NCI-H510A (cell line): ENCODE measurements around the gene WWC2.

Experiments used
- DNase-seq: peaks from one replicate; lab custom pipeline; 2025; lab: John Stamatoyannopoulos, UW

The WWC2 gene

DNA sequence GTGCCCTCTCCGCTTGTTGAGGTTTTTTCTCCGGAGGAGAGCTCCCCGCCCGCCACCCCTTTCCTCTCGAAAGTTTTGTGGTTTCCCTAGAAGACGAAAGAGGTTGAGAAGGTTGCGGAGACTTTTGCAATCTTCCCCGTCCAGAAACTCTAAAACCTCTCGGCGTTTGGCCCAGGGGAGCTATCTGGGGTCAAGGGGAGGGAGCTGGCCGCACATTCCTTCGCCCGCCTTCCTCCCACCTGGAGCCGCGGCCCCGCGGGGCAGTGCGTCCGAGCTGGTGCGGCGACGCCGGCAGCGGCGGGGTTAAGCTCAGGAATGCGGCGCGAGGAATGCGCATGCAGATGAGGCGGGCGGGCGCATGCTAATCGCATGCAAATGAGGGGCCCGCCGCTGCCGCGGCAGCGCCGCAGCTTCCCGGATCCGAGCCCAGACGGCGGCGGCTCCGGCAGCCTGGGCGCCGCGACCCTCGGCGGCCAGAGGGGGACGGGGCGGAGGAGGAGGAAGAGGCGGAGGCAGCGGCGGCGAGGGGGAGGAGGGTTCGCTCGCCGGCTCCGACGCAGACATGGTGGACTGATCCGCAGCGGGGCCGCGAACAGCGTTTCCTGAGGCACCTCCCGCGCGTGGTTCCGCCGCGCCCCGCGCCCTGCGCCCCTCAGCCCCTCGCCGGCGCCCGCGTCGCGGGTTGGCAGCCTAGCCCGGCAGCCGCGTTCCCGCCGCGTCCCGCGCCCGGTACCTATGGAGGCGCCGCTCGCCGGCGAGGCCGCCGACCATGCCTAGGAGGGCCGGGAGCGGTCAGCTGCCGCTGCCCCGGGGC, at the start of gene WWC2:
Gene WWC2, plus strand, starts transcription at position 535 of the 814 bp plus-strand sequence. Its CDS starts 235 bp downstream, at position 770.
- peak; percentile 52 for DNase-seq

DNA sequence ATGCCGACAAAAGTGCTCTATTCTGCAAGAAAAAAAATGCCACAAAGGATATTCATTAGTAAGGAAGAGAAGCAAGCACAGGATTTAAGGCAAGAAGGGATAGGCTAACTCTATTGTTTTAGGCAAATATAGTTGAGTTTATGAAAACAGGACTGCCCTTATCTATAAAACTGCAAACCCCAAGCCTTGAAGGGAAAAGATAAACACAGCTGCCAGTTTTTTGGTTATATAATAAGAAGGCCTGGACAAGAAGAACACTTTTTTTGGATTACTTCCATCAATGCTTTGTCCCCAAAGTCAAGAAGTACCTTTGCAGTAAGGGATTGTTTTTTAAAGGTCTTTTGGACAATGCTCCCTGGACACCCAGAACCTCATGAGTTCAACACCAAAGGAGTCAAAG, 45.4 kb upstream of the WWC2 start:
- no peak for DNase-seq

DNA sequence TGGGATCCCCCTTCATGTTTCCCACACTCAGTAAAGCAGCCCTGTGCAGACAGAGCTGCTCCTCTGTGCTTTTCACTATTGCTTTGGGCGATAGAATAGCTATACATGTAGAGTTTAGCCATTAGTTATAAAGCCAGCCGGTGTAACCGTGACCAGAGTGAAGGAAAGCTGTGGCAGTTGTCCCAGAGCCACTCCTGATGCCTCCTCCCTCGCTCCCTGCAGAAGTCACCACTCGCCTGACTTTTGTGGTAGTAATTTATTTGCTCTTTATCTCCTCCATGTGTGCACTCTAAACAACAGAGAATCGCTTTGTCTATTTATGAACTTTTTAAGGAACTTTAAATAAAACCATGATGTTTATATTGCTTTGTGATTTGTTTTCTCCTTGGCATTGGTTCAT, 41.8 kb upstream of the WWC2 start:
- DNase-seq, result no peak

DNA sequence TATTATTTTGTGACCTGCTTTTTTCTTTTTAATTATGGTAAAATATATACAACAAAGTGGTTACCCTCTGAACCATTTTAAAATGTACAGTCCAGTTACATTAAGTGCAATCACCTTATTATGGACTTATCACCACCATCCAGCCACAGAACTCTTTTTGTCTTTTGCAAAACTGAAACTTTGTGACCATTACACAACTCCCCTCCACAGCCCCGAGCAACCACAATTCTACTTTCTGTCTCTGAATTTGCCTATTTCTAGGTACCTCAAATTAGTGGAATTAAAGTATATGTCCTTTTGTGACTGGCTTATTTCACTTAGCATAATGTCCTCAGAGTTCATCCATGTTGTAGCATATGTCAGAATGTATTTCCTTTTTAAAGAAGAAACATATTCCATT, 39.3 kb upstream of the WWC2 start:
- DNase-seq, result no peak

DNA sequence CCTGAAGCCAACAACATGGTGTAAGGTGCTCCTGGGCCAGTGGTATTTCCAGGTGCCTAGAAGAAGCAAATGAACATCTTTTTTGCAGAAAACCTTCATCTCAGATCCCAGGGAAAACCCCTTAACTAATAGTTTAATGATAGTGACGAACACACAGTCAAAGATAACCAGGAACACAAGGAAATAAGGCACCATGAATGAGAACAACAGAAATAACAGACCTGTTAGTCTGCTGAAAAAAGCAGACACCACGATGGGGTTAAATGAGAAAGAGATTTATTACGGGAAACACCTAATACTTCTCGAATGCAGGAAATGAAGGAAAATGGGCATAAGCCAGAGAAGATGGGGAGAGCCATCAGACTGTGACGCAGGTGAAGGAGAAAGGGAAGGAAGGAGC, 30.6 kb upstream of the WWC2 start:
- no peak for DNase-seq

DNA sequence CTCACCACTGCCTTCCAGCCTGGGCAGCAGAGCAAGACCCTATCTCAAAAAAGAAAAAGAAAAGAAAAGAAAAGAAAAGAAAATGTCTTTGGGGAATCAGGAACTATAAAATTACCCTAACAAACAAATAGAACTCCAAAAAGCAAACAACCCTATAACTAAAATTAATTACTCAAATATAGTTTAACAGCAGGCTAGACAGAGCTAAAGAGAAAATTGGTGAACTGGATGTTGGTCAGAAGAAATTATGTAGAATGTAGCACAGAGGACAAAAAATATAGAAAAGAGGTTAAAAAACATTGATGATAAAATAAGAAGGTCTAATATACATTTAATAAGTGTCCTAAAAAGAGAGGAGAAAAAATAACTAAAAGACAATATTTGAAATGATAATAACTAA, 27.8 kb upstream of the WWC2 start:
- DNase-seq, result no peak

DNA sequence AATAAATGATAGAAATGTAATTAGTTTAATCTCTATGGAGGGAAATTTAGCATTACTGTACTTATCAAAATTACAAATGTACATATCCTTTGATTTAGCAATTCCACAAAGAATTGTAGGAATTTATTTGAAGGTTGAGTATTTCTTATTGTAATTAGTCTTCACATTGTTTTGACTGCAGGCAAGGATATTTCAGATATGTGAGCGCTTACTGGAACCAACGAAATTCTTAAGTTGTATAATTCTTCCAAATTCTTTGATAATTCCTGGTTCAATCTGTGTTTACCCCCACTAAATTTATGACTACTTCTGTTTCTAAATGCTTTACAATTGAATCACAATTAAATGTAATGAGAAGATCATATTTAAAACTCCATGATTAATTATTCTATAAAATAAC, 26.9 kb upstream of the WWC2 start:
- no peak for DNase-seq

DNA sequence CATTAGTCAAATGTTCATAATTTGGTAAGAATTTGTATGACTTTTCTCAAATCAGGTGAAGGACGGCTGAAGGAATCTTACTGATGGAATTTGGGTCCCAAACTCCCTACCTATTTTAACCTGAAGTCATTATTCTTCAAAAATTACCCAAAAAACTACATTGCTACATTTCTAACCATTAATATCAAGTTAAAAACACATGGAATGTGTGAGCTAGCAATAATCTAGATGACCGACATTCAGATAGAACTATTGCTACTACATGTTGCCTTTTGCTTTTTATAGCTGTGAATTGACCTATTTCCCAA, 25.3 kb upstream of the WWC2 start:
- no peak for DNase-seq

DNA sequence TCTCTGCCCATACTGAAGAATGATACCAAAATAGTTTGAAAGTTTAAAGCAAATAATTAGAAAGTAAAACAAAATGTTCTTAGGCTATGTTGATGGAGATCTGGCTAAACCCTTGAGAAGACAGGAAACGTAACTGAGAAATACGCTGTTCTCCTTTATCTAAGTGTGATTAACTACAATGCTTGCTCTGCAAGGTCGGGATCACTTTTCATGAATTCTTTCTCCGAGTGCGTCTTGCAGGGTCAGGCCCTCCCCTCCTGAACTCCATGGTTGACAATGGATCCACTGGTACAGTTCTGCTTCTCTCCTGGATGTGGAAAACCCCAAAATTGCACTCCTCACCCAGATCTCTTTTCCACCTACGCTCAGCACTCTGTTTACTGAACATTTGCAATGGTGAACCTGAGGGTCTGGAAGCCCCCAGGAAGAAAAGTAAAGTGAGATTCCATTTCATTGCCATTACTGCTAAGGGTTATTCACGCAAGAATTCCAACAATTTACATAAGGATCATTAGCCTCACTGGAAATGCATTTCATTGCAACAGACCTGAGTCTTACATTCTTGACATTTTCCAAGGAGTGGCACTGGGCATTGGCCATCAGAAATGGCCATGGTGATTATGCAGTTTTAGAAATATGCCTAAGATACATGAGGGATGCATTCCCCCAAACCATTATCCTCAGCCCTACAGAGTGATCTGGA, 24.6 kb upstream of the WWC2 start:
- DNase-seq, result no peak

DNA sequence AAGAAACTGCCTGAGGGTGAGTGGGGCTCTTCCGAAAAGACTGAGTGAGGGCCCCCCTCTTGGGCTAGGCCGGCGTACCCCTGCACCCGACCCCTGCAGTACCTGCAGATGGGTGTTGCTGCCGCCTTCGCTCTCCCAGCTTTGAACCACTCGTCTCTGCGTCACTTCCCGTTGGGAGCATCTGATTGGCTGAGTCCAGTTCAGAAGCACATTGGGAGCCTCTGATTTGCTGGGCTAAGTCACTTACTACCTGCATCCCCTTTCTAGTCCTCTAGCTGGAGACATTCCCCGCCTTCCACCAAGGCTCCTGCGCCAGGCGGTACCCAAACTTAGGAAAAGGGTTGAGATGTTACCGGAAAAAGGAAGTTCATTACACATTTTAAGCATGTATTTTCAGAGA, 20.4 kb upstream of the WWC2 start:
- no peak for DNase-seq

DNA sequence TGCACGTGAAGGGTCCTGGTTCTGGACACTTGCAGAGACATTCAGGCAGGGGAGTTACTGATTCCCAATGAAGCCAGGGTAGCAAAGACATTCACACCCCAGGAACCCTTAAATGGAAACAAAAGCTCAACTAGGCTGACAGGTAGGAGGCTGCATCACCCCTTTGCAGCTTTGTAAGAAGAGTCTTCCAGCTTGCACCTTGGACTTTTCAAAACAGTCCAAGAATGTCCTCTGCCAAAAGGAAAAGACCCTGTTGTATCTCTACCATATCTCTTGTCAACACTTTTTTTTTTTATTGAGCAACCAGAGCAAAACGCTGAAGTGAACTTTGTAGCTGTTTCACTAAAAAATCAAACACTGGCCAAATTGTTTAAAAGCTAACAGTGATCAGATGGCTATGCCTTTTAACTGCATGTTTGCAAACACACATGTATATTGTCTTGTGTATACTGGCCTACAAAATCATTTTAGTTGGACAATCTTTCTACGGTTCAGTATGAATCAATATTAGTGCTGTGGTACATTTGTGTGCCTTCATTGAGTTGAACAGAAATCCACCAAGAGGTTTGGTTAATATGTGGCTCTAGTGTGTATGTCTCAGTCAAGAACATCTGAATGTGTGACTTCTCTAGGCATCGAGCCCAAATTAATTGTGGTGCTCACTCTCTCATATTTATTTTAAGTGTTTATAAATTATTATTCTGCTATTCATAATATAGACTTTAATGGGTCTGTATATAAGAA, 18.5 kb upstream of the WWC2 start:
- no peak for DNase-seq

DNA sequence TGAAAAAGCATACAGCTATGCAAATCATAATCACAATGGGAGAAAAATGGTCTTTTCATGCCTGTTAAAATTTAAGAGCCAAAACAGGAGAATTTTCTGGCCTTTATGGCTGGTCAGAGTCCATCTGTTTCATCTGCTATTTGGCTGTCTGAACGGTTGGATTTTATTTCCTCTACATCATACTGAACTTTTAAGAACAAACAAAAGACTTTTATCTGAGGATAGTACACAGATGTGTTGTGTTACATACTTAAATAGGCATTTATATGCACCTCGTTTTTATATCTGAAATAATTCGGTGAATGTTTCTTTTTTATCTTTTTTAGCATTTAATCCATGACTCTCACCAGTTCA, 18.0 kb upstream of the WWC2 start:
- DNase-seq, result no peak

DNA sequence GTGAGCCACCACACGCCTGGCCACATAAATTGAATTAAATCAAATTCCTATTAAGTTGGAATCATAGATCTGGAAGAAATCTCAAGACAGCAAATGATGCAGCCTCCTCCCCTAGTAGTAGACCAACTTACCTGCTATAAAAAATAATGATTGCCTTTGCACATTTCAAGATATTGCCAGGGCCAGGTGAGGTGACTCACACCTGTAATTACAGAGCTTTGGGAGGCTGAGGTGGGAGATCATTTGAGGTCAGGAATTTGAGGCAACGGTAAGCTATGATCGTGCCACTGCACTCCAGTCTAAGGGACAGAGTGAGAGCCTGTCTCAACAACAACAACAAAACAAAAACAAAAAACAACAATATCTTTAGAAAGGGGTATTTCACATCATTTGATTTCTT, 17.0 kb upstream of the WWC2 start:
- no peak for DNase-seq

DNA sequence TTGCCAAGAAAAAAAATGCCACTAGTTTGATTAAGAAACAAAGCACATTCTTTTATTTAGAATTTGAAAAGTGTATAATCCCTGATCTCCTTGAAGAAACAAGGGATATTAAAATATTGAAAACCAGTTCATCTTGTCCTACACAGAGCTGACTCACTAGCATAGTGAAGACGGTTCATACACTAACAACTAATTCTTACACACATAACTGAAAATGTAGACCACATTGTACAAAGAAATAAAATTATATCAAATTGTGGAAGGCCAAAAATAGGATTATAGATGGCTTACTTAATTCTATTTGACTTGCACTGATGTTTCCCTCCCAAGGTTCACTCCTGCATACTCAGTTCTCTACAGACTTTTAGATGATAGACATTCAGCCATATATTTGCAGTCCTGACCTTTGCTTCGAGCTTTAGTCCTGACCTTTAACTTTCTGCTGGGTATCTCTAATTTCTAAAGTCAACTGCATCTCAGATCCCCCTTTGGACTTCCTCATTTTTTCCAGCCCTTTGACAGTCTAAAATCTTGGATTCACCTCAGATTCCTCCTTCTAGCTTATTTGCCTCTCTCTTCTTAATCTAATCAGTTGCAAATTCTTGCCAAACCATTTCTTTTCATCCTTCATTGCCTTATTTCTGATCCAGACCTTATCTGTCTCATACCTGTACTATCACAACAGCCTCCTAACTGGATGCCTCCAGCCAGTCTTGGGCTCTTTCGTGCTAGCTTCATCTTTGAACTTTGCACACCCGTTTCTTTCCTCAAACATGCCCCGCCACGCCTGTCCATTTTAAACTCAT, 4.5 kb upstream of the WWC2 start:
- DNase-seq, result no peak

DNA sequence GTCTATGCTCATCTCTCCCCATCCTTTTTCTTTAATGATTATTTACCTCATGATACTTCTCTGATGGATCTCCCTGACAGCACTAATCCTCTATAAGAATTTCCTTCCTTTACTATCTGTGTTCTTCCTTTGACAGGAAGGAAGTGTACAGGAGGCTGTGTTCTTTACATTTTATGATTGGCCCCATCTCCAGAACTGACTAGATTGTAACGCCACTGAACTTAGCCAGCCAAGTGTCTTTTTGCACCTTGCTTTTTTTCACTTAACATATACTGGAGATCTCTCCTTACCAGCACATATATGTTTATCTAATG, 3.9 kb upstream of the WWC2 start:
- no peak for DNase-seq

DNA sequence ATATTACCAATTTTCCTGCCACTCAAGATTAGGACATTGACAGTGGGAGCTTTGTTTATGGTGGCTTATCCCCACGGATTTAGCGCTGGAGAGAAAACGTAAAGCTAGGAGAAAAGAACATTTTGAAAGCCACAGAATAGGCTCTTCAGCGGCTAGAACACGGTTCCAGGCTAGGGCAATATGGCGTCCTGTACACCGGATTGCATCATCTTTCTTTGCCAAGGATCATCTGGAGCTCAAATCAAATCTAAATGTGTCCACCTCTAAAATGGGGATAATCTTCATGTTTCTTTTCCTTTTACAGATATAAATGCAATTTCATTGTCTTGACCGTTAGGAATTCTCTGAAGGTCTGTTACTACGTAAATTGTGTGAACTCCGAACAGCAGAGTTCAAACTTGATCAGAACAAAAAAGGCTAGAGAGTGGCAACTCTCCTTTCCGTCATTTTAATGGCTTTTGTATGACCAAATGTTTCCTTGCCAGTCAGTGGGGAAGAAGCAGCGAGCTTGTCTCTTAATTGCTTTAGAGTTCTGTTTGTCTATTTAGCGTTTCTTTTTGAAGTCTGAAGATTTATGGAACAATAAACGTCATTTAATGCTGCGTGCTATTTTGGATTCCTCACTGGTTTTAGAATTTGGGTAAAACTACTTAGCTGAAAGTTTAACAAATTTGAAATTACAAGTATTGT, 2.6 kb upstream of the WWC2 start:
- DNase-seq, result no peak

DNA sequence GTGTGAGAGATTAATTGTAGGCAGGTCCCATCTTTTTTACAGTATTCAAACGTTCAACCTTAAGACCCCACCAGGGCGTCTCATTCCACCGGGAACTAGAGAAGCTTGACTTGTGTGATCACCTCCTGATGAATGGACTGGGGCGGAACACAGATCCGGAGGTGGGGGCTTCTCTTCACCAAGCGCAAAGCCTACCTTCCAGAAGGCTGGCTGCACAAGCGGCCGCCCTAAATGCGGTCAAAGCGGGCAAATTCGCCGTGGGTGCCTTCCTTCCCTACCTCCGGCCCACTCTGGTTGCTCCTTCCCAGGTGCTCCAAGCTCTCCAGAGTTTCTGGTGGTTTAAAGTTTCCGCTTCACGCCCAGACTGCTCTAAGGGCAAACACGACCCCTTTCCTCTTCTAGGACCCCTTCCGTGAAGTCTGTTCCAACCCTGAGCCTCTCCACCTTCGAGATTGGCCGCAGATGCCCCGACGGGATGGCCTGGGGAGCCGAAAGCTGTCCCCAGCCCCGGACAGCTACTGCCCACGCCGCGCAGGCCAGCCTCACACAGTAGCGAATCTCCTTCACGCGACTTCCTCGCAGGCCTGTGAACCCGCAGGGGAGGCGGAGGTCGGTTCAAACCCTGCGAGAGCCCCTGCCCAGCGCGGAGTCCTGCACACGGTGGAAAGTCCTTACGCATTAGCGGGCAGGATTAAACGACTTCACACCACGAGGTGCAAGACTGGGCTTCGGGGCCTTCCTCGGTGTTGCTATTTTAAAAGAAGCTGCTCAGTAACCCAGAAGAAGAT, 1.6 kb upstream of the WWC2 start:
- DNase-seq, result no peak

DNA sequence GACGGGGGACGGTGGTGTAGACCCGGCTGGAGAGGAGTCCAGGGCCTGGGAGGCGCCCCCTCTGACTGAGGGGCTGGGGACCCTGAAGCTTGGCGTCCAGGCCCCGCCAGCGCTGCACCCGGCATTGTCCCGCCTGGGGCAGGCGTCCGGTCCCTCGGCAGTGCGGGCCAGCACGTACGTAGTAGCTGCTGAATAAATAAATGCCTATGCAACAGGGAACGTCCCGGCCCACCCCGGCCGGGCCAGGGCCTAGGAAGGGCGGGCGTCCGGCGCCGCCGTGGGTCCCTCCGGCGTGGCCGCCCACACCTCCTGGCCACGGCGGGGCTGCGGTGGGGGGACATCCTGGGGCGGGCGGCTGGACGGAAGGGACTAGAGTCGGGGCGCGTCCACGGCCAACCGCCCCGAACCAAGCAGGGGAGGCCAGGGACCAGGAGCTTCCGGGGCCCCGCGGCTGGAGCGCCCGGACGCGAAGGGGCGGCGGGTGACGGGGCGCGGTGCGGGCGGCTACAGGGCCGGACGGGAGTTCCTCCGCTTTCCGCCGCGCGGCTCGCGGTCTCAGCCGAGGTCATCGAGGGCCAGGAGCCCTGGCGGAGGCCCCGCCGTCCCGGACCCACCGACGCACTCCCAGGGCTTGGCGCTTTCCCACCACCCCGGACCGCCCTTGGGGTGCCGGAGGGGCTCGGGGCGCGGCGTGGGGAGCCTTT, 886 bp upstream of the WWC2 start:
- no peak for DNase-seq

DNA sequence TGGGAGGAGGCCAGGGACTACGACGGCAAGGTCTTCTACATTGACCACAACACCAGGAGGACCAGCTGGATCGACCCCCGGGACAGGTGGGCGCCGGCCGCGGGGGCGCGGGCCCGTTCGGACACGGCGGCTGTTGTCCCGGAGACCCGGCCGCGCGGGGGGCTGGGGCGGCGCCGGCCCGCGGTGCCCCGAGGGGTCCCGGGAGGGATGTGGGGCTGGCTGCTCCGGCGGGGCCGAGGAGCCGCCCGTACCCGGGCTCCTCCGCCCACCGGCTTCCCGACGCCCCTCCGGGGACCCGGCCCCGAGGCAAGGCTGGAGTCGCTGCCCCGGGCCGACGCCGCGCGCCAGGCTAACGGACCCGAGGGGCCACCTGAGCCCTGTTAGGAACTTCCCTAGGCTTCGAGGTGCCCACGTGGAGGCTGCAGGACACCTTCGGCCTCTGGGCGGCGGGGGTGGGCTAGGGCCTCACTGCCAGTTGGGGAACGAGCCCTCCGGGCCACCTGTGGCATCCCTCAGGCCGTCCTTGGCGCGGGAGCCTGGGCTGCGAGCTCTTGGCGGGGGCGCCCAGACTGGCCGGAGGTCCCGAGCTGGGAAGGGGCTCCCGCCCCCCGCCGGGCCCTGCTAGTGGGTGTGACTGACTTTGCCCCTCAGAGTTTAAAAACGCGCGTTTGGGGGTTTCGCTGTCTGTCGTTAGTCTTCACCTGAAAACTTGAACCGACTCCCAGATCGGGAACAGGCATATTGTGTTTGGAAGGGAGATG, 660 bp downstream of the WWC2 start:
- peak; percentile 20 for DNase-seq

DNA sequence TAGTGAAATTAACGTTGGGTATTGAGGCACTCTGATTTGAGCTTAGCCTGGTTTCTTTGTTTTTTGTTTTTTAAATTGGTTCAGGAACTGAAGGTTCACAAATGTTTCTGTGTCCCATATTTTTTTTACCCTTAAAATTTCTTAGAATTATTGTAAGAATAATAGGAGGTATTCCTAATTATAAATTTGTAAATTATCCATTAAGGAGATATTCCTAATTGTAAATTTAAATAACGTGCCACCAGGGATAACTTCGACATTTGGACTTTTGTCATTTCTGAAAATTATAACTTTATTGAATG, 1.2 kb downstream of the WWC2 start:
- DNase-seq, result no peak
